Activated T-helper 9 cell treated with anti-CD3 and anti-CD28 coated beads, Interleukin-2, amount 50 U/mL, for 16 hours (primary cell): Measurements from ENCODE around the gene NR2F1-AS1.

Source experiments
- DNase-seq: peaks from one replicate; pipeline ENCODE4 v3.0.0-alpha.2; 2020; ENCODE audit warnings: low read depth

The NR2F1-AS1 gene

DNA sequence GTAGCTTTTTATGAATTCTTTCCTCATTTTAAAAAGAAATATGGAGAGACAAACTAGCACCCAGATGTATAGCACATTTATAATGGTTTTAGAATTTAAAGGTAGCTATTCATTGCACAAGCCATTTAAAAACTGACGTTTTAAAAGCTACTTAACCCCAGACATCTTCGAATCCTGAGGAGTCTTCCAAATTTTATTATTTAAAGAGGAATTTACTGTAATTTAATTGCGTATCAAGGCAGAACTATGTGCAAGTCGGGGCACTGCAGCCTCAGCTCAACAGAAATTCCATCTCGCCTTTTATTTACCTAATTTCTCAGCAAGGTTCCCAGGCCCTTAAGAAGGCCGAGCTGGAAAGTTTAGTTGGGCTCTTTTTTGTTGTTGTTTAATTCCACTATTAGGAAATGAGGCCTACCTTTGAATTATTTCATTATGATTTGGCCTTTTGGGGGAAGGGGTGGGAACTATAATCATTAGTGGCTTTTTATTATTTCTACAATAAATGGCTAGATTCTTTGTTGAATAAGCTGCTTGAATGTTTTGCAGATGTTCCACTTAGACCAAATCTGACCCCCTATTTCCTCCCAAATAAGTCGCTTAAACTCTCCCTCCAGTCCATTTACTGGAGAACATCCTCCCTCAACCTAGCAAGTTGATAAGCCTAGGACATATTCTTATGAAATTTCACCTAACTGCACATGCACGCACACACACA lies 22.2 kb upstream of the NR2F1-AS1 start:
- no peak for DNase-seq

DNA sequence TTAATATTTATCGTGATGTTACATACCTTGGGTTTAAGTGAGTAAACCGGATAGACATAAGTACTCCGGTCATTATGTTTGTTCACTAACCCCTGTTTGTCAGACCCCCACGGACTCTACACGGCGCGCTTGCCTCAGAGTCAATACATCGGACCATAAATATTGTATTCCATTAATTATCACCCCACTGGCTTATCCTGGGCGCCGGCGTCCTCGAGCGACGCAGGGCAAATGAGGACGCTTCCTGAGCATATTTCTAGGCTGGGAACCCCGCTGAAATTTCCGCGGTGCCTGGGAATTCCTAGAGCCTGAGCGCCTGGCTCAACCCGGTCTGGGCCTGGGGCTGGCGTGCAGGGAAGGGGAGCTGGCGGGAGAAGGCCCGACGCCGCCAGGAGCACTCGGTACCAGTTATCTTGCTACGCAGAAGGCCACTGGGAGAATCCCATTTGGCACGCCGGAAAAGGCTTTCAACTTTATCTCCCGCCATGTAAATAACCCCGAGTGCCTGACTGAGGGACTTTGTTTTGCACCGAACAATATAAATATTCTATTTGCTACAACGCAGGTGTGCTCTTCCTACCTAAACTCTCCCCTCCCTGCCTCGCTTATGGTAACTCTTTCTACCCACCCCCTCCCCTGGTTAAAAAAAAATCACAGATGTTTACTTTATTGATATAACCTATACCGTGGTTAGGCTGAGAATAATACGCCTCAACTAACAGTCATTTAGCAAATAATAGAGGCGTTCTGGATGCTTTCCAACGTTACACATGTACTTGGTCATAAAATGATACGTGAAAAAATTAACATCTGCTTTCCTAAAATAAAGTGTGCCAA lies 21.4 kb upstream of the NR2F1-AS1 start:
- DNase-seq = no peak

DNA sequence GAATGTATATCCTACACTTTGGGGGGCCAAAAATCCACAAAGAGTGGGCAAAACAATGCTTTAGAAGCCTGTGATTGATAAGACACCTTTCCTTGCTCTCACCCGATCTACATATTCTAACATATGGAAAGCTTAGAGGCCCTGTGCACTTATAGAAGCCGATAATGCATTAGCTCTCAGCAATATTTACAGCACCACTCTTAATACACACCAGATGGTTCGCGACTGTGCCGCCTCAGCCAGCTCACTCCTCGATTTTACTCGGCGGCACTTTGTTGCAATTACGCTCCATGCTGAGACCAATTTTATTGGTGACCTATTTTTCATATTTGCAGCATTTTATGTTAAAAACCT lies 20.8 kb upstream of the NR2F1-AS1 start:
- DNase-seq = no peak

DNA sequence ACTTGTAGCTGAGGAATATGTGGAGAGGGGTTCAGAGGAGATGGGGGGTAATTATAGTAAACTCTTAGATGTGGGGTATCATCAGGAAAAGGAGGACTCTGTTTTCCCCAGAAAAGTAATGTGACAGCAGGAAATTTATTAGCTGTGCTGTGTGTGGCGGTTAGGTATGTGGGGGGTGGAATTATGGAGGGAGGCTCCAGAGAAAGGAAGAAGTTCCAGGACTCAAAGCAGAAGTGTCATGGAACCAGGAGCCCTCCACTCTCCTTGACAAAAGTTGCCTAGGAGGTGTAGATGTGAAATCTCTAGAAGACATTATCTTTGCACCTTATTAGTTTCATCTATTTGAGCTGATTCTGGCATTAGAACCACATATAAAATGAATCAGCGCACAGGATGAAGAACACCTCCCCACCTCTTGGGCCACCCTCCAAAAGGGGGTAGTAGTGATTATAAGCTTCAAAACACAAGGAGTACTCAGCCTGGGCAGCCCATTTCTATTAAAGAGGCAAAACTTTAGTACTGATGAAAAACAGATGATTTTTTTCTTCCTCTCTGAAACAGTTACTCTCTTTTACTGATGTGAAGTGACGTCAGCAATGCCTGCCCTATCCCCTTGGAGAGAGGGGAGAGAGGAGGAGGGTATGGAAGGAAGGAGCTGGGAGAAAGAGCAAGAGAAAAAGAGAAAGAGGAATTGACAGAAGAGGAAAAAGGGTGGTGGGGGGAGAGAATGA lies 20.2 kb upstream of the NR2F1-AS1 start:
- DNase-seq = no peak

DNA sequence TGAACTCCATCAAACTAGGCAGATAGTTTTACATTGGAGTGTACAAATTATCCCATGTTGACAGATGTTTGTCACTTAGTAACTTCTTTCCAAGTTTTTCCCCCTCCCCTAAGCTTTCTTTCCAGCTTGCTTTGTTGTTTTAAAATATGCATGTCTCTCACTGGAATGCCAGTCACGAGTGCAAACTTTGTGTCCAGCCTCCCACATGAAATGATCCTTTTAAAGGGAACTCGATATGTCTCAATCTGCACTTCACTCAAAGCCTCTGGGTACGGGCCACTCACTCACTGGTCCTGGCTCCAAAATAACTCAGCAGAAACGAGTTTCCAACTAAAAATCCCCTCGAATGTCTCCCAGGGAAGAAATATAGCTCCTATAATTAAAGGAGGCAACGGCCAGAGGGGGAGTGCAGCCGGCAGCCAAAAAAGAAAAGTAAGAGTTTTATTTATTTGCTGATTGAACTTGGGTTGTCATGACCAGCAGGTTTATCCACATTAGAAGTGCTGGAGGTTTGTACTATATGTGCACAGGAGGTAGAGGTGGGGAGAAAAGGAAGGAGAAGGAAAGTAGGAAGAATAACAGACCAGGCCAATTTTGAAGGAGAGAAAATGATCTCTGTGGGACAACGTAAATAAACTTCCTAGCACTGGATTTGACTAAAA lies 19.5 kb upstream of the NR2F1-AS1 start:
- DNase-seq = no peak

DNA sequence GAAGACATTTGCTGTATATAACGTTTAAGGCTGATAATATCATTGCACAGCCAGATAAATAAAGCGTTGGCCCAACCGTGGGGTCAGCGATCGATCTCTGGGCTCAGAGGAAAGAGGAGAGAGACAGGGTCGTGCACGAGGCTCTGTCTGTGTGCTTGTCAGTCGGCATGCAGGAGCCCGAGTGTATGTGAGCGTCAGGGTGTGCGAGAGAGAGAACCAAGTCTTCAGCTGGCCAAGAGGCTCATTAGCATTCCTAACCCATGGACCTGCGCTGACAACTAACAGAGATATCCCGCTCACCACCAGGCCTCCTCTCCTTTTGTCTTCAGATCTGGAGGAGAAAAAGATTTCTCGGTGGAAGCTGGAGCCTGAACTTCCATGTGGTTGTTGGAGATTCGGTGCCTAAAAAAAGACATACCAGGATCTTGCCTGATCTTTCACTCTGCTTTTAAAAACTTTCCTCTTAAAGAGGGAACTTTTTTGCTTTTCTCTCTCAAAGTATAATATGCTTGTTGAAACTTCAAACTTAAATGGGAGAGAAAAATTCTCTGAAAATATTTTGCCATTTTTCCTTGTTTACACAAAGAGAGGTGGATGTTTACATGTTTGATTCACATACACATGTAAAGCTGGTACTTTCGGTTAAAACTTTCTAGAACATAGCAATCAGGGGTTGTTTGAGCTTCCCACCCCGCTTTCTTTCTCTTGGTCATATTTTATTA lies 18.5 kb upstream of the NR2F1-AS1 start:
- no peak for DNase-seq

DNA sequence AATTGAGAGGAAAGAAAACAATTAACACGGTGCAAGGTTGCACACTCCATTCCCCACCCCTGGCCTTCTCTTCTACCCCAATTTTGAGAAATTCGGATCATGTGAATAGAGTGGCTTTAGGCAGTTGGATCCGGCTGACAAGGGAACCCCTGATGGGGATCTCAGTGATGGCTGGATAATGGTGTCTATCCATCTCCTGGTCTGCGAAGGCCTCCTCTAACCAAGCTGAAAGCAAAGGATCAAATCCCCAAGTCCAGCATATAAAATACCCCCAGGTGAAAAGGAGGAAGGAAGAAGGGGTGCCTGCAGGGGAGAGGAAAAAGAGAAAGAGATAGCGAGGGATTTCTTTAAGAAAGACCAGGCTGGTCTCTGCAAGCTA lies 18.0 kb upstream of the NR2F1-AS1 start:
- no peak for DNase-seq

DNA sequence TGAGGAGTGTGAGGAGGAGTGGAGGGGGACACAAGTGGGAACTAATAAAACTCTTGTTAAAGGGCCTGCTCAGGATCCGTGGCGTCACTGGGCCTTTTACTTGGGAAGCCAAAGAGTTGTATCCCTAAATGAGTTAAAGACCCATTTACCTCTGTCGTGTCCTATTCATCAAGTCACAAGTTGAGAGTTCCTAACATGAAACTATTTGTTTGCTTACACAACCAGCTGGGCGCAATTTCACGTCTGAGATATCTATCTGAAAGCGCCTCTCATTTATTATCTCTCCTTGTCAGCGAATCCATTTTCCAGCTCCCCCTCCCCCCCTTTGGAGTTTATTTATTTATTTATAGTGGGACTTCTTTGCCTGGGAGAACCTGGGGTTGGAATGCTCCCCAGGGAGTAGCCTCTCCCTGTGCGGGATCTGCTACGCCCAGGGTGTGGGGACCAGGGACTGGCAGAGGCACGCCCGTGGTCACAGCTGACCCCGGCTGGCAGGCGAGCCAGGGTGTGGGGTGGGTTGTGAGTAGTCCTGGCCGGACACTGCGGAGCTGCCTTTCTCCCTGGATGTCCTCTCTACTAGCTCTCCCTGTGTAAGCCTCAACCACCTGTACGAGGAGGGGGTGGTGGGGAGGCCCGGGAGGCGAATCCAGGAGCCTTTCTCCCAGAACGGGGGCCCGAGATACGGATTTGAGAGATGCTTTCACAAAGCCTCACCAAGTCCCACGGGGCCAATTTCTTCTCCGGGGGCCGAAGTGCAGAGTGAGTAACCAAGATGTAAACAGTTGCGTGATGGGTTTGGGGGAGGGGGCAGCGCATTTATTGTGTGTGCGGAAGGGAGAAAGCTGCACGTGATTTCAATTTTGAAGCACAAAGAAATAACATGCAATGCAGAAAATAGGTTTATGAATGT lies 17.3 kb upstream of the NR2F1-AS1 start:
- no peak for DNase-seq

DNA sequence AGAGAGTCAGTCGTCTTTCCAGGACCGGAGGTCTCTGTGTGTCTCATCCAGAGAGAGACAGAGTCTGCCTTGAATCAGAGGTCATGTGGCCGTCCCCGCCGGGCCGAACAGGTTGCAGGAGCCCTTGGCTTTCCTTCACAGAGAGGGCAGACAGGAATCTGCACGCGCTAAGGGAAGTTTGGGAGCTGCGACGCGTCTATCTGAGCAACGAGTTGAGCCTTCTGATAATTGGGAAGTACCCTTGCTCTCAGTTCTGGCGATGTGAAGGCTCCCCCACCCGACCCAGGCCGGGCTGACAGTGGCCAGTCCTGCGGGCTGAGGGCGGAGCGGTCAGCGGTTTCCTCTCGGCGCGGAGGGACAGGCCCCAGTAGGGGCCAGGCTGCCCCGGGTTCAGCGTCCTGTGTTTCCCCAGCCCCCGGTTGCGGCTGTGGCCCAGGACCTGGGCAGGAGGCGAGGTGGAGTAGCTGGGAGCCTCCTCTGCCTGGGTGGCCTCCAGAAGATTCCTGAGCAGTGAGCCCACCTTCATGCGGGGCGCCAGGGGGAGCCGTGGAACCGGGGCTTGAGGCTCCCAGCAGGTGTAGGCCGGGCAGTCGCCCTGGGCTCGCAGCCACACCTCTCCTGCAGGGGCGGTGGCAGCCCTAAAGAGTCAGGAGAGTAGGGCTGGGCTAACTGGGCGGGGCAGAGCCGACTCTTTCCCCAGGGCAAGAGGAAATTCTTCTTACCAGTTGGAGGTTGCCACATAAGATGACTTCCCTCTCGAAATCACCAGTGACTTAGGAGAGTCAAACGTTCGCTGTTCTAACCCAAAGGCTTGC lies 15.9 kb upstream of the NR2F1-AS1 start:
- no peak for DNase-seq

DNA sequence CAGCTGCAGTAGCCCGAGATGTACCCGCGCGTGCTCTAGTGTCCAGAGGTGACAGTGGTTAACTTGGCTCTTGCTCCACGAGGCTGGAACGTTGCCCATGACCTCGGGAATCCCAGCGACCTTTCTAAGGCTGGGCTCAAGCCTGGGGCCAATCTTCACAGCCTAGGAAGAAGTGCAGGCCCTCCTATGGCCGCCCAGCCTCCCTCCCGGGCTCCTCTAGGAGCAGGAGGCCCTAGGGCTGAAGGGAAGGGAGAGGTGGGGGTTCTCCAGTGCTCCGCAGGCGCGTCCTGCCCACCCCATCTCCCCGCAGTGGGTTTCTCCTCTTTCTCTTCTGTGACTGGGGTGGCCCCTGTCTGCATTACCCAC lies 15.3 kb upstream of the NR2F1-AS1 start:
- no peak for DNase-seq

DNA sequence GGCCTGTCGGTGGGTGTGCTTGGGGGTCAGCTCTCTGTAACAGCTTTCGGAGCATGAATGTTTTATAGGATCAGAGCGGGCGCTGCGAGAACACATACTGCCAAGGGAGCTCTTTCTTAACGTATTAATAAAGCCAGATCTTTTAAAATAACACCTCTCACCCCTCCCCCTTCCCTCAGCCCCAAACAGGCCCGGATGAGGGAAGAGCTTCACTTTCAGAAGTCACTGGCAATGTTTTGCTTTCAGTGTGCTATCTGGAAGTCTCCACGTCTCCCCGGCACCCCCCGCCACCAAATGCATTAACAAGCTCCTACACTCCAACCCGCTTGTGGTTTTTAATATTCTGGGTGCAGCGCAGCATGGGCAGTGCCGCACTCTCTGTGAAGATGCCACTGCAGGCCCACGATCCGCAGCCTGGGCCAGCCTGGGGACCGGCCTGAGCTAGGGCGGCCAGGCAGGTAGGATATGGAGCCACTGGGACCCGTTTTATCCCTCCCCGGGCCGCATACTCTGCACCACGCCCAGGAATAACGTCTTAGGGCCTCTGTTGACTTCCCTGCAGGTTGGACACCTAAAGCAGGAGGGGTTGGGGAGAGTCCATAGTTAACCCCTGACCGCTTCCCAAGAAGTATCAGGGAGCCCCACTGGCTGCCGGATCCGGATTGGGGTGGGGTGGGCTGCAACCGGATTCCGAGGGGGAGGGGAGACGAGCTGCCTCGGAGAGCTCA lies 14.6 kb upstream of the NR2F1-AS1 start:
- no peak for DNase-seq

DNA sequence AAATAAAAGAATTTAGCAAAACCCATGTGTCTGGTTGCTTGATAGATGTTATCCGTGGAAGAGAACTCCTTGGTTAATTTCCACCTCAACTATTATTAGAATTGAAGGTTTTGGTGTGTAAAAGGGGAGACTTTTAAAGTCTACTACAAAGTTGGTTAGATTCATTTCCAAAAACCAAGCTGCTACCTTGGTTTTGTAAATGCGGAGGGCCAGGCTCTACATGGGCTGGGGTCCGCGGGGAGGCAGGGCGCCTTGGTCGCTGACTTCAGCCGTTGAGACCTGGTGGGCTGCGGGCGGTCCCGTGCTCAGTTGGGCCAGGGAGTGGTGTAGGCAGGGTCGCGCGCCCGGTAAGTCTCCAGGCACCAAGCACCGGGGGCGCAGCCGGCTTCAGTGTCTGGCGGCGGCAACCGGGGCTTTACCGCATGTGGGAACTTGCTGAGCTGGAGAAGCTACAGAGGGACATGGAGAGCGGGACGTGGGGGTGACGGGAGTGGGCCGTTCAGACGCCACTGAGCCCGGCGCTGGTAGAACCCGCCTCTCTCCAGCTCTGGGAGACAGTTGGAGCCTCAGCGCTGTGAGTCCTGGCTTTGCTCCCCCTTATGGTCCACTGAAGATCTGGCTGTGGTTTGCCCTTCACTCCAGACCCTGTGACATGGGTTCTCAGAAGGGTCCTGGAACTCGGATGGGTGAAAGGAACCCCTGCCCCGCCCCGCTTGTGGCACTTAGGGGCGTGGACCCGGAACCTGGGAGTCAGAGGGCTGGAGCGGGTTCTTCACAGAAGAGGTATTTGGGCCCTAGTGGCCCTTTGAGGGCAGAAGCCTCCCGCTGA lies 13.8 kb upstream of the NR2F1-AS1 start:
- DNase-seq = no peak

DNA sequence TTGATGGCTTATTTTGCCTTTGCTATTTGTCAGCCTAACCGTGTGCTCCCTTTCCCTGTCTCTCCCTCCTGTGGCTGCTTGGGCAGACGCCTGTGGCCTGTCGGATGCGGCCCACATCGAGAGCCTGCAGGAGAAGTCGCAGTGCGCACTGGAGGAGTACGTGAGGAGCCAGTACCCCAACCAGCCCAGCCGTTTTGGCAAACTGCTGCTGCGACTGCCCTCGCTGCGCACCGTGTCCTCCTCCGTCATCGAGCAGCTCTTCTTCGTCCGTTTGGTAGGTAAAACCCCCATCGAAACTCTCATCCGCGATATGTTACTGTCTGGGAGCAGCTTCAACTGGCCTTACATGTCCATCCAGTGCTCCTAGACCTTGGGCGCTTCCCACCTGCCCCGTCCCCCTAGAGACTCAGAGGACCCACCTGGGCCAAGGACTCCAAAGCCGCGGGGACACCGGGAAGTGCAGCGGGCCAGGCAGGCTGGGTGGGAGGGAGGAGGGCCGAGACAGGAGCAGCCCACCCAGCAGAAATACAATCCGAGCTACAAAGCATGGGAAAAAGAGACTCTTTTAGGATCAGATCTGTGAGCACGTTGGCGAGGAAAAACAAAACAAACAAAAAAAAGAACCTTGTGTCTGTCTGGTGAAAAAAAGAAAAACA lies 12.6 kb upstream of the NR2F1-AS1 start:
- DNase-seq = no peak

DNA sequence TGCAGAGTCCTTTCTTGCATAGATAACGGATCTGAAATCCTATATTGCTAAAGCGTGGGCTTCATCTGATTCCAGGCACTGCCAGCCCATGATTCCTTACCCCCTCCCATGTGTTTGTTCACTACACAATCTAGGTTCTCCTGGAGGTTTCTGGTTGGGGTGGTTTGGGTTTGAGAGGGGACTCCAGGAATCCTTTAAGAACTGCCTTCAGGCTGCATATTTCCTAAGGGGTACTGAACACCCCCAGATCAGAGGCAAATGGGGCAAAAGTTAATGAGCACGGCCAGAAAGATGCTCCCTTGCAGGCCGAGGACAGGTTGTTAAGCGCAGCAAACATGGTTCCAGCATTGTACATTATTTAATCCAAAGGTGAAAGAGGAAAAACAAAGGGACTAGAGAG lies 11.9 kb upstream of the NR2F1-AS1 start:
- no peak for DNase-seq

DNA sequence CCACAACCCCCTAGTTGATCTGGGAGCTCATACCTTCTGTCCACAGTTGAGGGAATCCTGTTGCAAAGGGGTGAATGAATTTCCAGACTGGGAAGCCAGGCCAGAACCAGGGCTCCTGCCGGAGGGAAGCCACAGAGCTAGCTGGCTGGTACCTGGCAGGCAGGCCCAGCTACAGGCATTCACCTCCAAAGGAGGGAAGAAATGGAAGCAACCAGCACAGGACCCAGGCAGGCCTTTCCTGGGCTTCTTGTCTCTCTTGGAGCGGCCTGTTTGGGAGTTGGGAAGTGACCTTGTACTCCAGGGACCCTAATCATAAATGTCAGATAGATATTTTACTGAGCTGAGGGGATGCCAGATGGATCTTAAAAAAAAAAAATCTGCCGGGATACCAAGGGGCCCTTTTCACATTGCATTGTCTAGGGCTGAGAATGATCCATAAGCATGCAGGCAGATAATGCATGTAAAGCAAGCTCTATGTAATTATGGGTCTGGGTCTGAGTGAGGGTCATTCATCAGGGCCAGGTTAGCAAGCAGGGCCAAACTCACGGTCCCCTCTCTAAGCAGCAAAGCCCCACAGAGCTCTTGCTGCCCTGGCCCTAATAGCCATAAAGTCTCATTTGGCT lies 10.4 kb upstream of the NR2F1-AS1 start:
- no peak for DNase-seq

DNA sequence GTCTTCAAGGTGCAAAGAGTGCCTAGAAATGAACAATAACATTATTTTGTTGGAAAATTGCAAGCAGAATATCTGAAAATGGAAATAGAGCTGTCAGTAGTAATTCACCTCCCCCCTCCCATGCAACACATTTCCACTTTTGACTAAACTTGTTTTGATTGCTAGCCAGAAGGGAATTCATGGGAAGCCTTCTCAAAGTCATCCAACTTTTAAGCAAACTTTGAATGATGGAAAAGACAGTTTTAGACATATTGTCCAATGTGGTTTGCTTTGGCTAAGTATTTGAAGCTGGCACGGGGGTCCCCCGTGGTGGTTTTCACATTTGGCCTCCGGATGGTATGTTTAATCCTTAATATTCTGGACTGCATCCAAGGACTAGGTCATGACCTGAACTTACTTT lies 9.5 kb upstream of the NR2F1-AS1 start:
- DNase-seq = no peak

DNA sequence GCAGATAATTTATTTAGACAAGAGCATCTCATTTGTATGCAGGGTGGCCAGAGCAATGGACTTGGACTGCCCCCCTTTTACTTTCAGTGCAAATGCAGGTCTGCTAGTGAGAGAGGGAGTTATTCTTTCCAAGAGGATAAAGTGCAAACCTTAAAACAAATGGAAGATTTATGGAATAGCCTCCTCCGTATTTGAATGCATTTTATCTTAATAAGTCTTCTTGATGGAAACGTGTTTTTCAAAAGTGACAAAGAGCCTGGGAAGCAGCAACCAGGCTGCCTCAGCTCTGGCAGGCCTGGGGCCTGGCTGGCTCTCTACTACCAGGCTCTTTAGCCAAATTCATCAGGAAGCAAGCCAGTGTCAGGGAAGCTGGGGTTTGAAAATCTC lies 8.8 kb upstream of the NR2F1-AS1 start:
- DNase-seq = no peak
